Measurements from ENCODE around the gene ALG14.

ALG14 gene

GRCh38 chr1:95015076-95015475, 57.7 kb downstream of the ALG14 start:
- no peaks in the 10 kb centered on the region for H3K36me3 ChIP-seq
- no peak overlapping the region for H3K4me3 ChIP-seq (ENCODE audit: low read depth, low read length)
- TF ChIP-seq CTCF (IDR thresholded peaks at IDR 0.05; ENCODE audit: low read depth, low read length), result no peak
- no peaks in the 10 kb centered on the region for H3K4me1 ChIP-seq
- no peak for DNase-seq
- no peaks in the 10 kb centered on the region for H3K9me3 ChIP-seq
- H3K27me3 ChIP-seq, result no peaks in the 10 kb centered on the region

GRCh38 chr1:95013950-95014574, 58.7 kb downstream of the ALG14 start:
- Histone ChIP-seq H3K4me3 (ENCODE audit: low read depth, low read length) (no peak overlapping the region), H3K9me3 (no peaks in the 10 kb centered on the region), H3K27me3 (no peaks in the 10 kb centered on the region), H3K36me3 (no peaks in the 10 kb centered on the region), H3K4me1 (no peaks in the 10 kb centered on the region)
- DNase-seq, result no peak
- TF ChIP-seq CTCF (IDR thresholded peaks at IDR 0.05; ENCODE audit: low read depth, low read length), result no peak

GRCh38 chr1:95012389-95012788, 60.4 kb downstream of the ALG14 start:
- no peaks in the 10 kb centered on the region for H3K36me3 ChIP-seq
- H3K27me3 ChIP-seq, result no peaks in the 10 kb centered on the region
- TF ChIP-seq CTCF (IDR thresholded peaks at IDR 0.05; ENCODE audit: low read depth, low read length), result no peak
- H3K4me3 ChIP-seq (ENCODE audit: low read depth, low read length), result no peak overlapping the region
- H3K9me3 ChIP-seq, result no peaks in the 10 kb centered on the region
- no peaks in the 10 kb centered on the region for H3K4me1 ChIP-seq
- DNase-seq, result no peak

- no peak for DNase-seq
- no peak overlapping the region for H3K4me3 ChIP-seq (ENCODE audit: low read depth, low read length)
- no peaks in the 10 kb centered on the region for H3K36me3 ChIP-seq
- no peaks in the 10 kb centered on the region for H3K9me3 ChIP-seq
- no peak for TF ChIP-seq CTCF (IDR thresholded peaks at IDR 0.05; ENCODE audit: low read depth, low read length)
- H3K27me3 ChIP-seq, result no peaks in the 10 kb centered on the region
- H3K4me1 ChIP-seq, result no peaks in the 10 kb centered on the region
These were observed 62.6 kb downstream of the ALG14 start for GRCh38 chr1:95010158-95010557.

- DNase-seq, result no peak
- H3K27me3 ChIP-seq, result no peaks in the 10 kb centered on the region
- no peak for TF ChIP-seq CTCF (IDR thresholded peaks at IDR 0.05; ENCODE audit: low read depth, low read length)
- no peak overlapping the region for H3K4me3 ChIP-seq (ENCODE audit: low read depth, low read length)
- no peaks in the 10 kb centered on the region; the same call in 1 of the 2 replicates for H3K4me1 ChIP-seq
- H3K9me3 ChIP-seq, result no peaks in the 10 kb centered on the region
- H3K36me3 ChIP-seq, result no peaks in the 10 kb centered on the region
These were observed 65.1 kb downstream of the ALG14 start for GRCh38 chr1:95007687-95008086.

GRCh38 chr1:95006681-95007080, 66.1 kb downstream of the ALG14 start:
- TF ChIP-seq CTCF (IDR thresholded peaks at IDR 0.05; ENCODE audit: low read depth, low read length), result no peak
- Histone ChIP-seq H3K4me1 (no peaks in the 10 kb centered on the region; the same call in 1 of the 2 replicates), H3K4me3 (ENCODE audit: low read depth, low read length) (no peak overlapping the region), H3K9me3 (no peaks in the 10 kb centered on the region), H3K27me3 (no peaks in the 10 kb centered on the region), H3K36me3 (no peaks in the 10 kb centered on the region)
- DNase-seq, result no peak
